Peyer's patch (tissue), 4 donors: ENCODE data around the gene SPP2. TPM values are rescaled to one million over a fixed set of nuclear protein-coding genes. Genes with fewer than 3 reads are reported as not detected.

Experiments
- DNase-seq, 3 donors: peaks; one replicate each; pipeline ENCODE4 v3.0.0-alpha.2; 2017 to 2019
- H3K27ac ChIP-seq, 4 donors: fragments of 200-600 bp; sonication (generic); one replicate each; pipeline ENCODE4 v1.5.1; 2016 to 2019
- H3K27me3 ChIP-seq, 2 donors: fragments of 200-600 bp; sonication (generic); one replicate each; pipeline ENCODE4 v1.5.1; 2019
- H3K36me3 ChIP-seq, 3 donors: fragments of 200-600 bp; sonication (generic); one replicate each; pipeline ENCODE4 v1.5.1; 2016 to 2019
- H3K4me1 ChIP-seq, 4 donors: fragments of 200-600 bp; sonication (generic); one replicate each; pipeline ENCODE4 v1.5.1; 2016 to 2019
- H3K4me3 ChIP-seq, 4 donors: fragments of 200-600 bp; sonication (generic); 1 replicate in 3 of 4; 2 replicates in 1 of 4; pipeline ENCODE4 v1.5.1; 2016 to 2019; ENCODE audit warnings: mild to moderate bottlenecking in 1 of 4
- H3K9me3 ChIP-seq, 4 donors: fragments of 200-600 bp; sonication (generic); one replicate each; pipeline ENCODE4 v1.5.1; 2016 to 2019; ENCODE audit warnings: mild to moderate bottlenecking in 1 of 4
- CTCF ChIP-seq, 6 experiments: fragments of 450-650 bp in 4 of 6; fragments of 200-600 bp in 2 of 6; sonication (generic) in 1 of 6; IDR thresholded peaks; one replicate each; pipeline ENCODE4 v1.5.1; 2017 to 2019; ENCODE audit warnings: antibody characterized with exemption in 6 of 6, mild to moderate bottlenecking in 3 of 6, moderate library complexity in 1 of 6
- POLR2A ChIP-seq, 2 donors: fragments of 450-650 bp; IDR thresholded peaks; one replicate each; pipeline ENCODE4 v1.5.1; 2017; ENCODE audit warnings: antibody characterized with exemption in 2 of 2, mild to moderate bottlenecking in 2 of 2, moderate library complexity in 2 of 2
- total RNA-seq, 4 donors: library from RNA; depleted of rRNA; stranded (reverse); fragments of >200 nt; gene quantifications; one replicate each; pipeline ENCODE4 v1.1.0, GENCODE V29; 2016

SPP2 gene
- total RNA-seq, 4 donors from 2014 or later: not detected

GRCh38 chr2:234121999-234122398 lies 71.5 kb downstream of the SPP2 start:
- H3K9me3 ChIP-seq: no peaks in the 10 kb centered on the region
- no peaks in the 10 kb centered on the region for H3K27me3 ChIP-seq
- H3K4me3 ChIP-seq: no peak overlapping the region
- no peak for TF ChIP-seq POLR2A (IDR thresholded peaks at IDR 0.05)
- no peak for DNase-seq
- no peaks in the 10 kb centered on the region for H3K4me1 ChIP-seq
- no peak overlapping the region for H3K27ac ChIP-seq
- H3K36me3 ChIP-seq: no peaks in the 10 kb centered on the region

- H3K36me3 ChIP-seq: no peaks in the 10 kb centered on the region
- TF ChIP-seq CTCF (IDR thresholded peaks at IDR 0.05) (no peak), POLR2A (IDR thresholded peaks at IDR 0.05) (no peak)
- no peak for DNase-seq
- no peaks in the 10 kb centered on the region for H3K9me3 ChIP-seq
- no peaks in the 10 kb centered on the region for H3K4me1 ChIP-seq
- no peaks in the 10 kb centered on the region for H3K27me3 ChIP-seq
- no peak overlapping the region for H3K27ac ChIP-seq
- no peak overlapping the region for H3K4me3 ChIP-seq
Measured at GRCh38 chr2:234125451-234126145, 75.1 kb downstream of the SPP2 start.

- H3K4me1 ChIP-seq: no peaks in the 10 kb centered on the region
Measured at GRCh38 chr2:234126146-234126470, 75.6 kb downstream of the SPP2 start.

More at GRCh38 chr2:234126146-234126470, 75.6 kb downstream of the SPP2 start:
- TF ChIP-seq POLR2A (IDR thresholded peaks at IDR 0.05): no peak
- no peak for TF ChIP-seq CTCF (IDR thresholded peaks at IDR 0.05)
- no peak for DNase-seq
- Histone ChIP-seq H3K27ac (no peak overlapping the region), H3K36me3 (no peaks in the 10 kb centered on the region), H3K9me3 (no peaks in the 10 kb centered on the region), H3K4me3 (no peak overlapping the region), H3K27me3 (no peaks in the 10 kb centered on the region)

Other genes with a start within 250 kb of the SPP2 start
- 10 to 100 TPM in 1 of 4 donors, 1 to 10 TPM in 3; 2.1 to 10.7 (median 6.1) TPM for gene HJURP, start 196.2 kb upstream of the SPP2 start, total RNA-seq
- not detected for gene TRPM8, start 133.3 kb upstream of the SPP2 start, total RNA-seq